Measurements from ENCODE around the gene GMDS. TPM values are rescaled to one million over a fixed set of nuclear protein-coding genes. Genes with fewer than 3 reads are reported as not detected.

The GMDS gene
- total and polyA plus RNA-seq, 2 of the 8 experiments (the other 6 are each of a cell fraction or from before 2014, with no cell fraction given) = 16.8 to 50.0 TPM

DNA sequence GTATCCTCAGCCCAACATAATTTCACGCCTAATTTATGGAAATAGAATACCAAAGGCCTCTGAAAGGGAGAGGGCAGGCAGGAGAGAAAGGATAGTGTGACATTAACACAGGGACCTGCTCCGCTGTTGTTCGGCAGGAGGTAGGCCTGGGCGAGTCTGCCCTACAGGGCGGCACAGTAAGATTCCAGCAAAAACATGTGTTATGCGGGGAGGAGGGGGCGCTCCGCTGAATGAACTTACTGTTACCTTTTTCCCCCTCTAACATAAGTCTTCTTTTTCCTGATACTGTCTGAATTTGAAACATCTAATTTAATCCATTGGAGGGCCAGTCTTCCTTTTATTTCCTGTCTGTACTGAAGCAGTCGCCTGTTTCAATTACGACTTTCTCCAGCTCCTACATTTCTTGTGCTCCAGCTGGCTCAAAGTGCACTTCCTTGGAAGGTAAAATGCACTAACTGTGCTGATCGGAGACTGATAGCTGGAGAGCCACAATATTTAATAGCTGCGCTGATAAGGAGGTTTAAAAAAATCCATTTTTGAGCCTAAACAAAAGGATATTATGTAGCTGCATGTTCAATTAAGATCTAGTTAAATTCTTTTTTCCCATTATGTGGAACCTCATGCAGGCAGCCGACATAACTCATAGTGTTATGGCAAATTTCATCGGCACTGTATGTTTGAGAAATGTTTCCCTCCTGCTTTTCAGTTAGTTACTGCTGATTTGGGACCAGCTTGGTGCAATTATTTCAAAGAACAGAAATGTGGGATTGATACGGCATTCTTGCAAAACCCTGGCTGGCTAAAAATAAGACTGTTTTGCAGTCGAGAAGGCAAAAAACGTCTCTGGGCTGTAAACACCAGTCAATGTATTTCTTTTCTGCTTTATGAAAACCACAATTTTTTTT is 442.7 kb downstream of the GMDS start (continued):
- TF ChIP-seq, protein P1, sequence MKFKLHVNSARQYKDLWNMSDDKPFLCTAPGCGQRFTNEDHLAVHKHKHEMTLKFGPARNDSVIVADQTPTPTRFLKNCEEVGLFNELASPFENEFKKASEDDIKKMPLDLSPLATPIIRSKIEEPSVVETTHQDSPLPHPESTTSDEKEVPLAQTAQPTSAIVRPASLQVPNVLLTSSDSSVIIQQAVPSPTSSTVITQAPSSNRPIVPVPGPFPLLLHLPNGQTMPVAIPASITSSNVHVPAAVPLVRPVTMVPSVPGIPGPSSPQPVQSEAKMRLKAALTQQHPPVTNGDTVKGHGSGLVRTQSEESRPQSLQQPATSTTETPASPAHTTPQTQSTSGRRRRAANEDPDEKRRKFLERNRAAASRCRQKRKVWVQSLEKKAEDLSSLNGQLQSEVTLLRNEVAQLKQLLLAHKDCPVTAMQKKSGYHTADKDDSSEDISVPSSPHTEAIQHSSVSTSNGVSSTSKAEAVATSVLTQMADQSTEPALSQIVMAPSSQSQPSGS (IDR thresholded peaks at IDR 0.05; ENCODE audit: low read length) = no peak
- no peak for TF ChIP-seq ZNF274 (IDR thresholded peaks at IDR 0.05; ENCODE audit: borderline replicate concordance, extremely low read depth, low read length)
